Neuronal stem cell (in vitro differentiated cells): ENCODE data around the gene IGLL5.
"Not testable (repeated sequence)": the region's sequence is repeated elsewhere in the genome, so short reads cannot be mapped to it uniquely, and the experiment has no call there.

Source experiments
- DNase-seq: peaks from one replicate; pipeline ENCODE4 v3.0.0-alpha.2; 2013; ENCODE audit warnings: low spot score
- H2AFZ ChIP-seq: one replicate; pipeline ENCODE4 v1.6.1; 2013; ENCODE audit warnings: mild to moderate bottlenecking, low read length, inconsistent platforms
- H2AK5ac ChIP-seq: 2 replicates; pipeline ENCODE4 v1.6.1; 2013; ENCODE audit warnings: low read depth, mild to moderate bottlenecking, inconsistent platforms, low read length, moderate library complexity, mixed read lengths
- H2BK120ac ChIP-seq: 2 replicates; pipeline ENCODE4 v1.6.1; 2013; ENCODE audit warnings: low read depth, mild to moderate bottlenecking, inconsistent platforms, low read length, moderate library complexity, mixed read lengths
- H2BK12ac ChIP-seq: one replicate; pipeline ENCODE4 v1.6.1; 2013; ENCODE audit warnings: low read length, inconsistent platforms
- H2BK15ac ChIP-seq: 2 replicates; pipeline ENCODE4 v1.6.1; 2013; ENCODE audit warnings: mild to moderate bottlenecking, low read length, inconsistent platforms, mixed read lengths
- H2BK5ac ChIP-seq: one replicate; pipeline ENCODE4 v1.6.1; 2013; ENCODE audit warnings: inconsistent platforms, mild to moderate bottlenecking, low read length, moderate library complexity
- H3K14ac ChIP-seq: one replicate; pipeline ENCODE4 v1.6.1; 2013; ENCODE audit warnings: low read length, inconsistent platforms
- H3K18ac ChIP-seq: 2 replicates; pipeline ENCODE4 v1.6.1; 2013; ENCODE audit warnings: low read length, inconsistent platforms
- H3K23ac ChIP-seq: 2 replicates; pipeline ENCODE4 v1.6.1; 2013; ENCODE audit warnings: low read depth, mild to moderate bottlenecking, mixed read lengths, low read length, inconsistent platforms; ENCODE audit not compliant: poor library complexity
- H3K27ac ChIP-seq: replicated peaks from 3 replicates; pipeline ENCODE4 v1.5.1; 2013; ENCODE audit warnings: low read length, inconsistent platforms
- H3K27me3 ChIP-seq, 3 experiments: 2 replicates each; pipeline ENCODE4 v1.6.1; 2013; ENCODE audit warnings: low read length in 3 of 3, mild to moderate bottlenecking in 2 of 3, inconsistent platforms in 1 of 3, low read depth in 1 of 3, mixed read lengths in 1 of 3, moderate library complexity in 1 of 3; ENCODE audit not compliant: control insufficient read depth in 3 of 3, insufficient read depth in 3 of 3
- H3K36me3 ChIP-seq, 2 donors: replicated peaks in 1 of 2; 2 replicates each; pipeline ENCODE4 v1.6.1; 2013; ENCODE audit warnings: low read length in 2 of 2; ENCODE audit not compliant: control insufficient read depth in 2 of 2, insufficient read depth in 2 of 2
- H3K4ac ChIP-seq: 2 replicates; pipeline ENCODE4 v1.6.1; 2013; ENCODE audit warnings: inconsistent platforms, mild to moderate bottlenecking, low read length, moderate library complexity
- H3K4me1 ChIP-seq, 2 donors: 1 replicate in 1 of 2; 2 replicates in 1 of 2; pipeline ENCODE4 v1.6.1; 2013; ENCODE audit warnings: low read length in 2 of 2, low read depth in 1 of 2; ENCODE audit not compliant: control insufficient read depth in 2 of 2, insufficient read depth in 1 of 2
- H3K4me2 ChIP-seq: one replicate; pipeline ENCODE4 v1.6.1; 2013; ENCODE audit warnings: mild to moderate bottlenecking, low read length, inconsistent platforms; ENCODE audit not compliant: insufficient read depth, poor library complexity, severe bottlenecking
- H3K4me3 ChIP-seq, 2 donors: 2 replicates each; pipeline ENCODE4 v1.5.1; 2013; ENCODE audit warnings: low read length in 2 of 2, mild to moderate bottlenecking in 2 of 2, inconsistent platforms in 1 of 2, moderate library complexity in 1 of 2
- H3K79me1 ChIP-seq: one replicate; pipeline ENCODE4 v1.6.1; 2013; ENCODE audit warnings: low read depth, mild to moderate bottlenecking, inconsistent platforms, low read length, moderate library complexity
- H3K9ac ChIP-seq: one replicate; pipeline ENCODE4 v1.6.1; 2013; ENCODE audit warnings: mild to moderate bottlenecking, low read depth, low read length, inconsistent platforms; ENCODE audit not compliant: poor library complexity
- H3K9me3 ChIP-seq, 2 donors: replicated peaks in 1 of 2; 2 replicates each; pipeline versions ENCODE3 to v1.6.1; 2013; ENCODE audit warnings: low read length in 2 of 2, mild to moderate bottlenecking in 2 of 2, inconsistent platforms in 1 of 2, low read depth in 1 of 2, mixed read lengths in 1 of 2, moderate library complexity in 1 of 2; ENCODE audit not compliant: control insufficient read depth in 2 of 2, insufficient read depth in 1 of 2
- H4K8ac ChIP-seq: one replicate; pipeline ENCODE4 v1.6.1; 2013; ENCODE audit warnings: low read depth, mild to moderate bottlenecking, inconsistent platforms, low read length, moderate library complexity
- H4K91ac ChIP-seq: one replicate; pipeline ENCODE4 v1.6.1; 2013; ENCODE audit warnings: low read length, low read depth, mild to moderate bottlenecking, inconsistent platforms; ENCODE audit not compliant: poor library complexity
- WGBS, 2 donors: extraction: QIAGEN DNeasy Blood & Tissue Kit; methylation state at CpG; one replicate each; pipeline ENCODE4 v1.1.7; 2013; ENCODE audit warnings: missing lambda C conversion rate in 2 of 2, mixed read lengths in 1 of 2; ENCODE audit not compliant: insufficient read length in 2 of 2, insufficient replicate concordance in 1 of 2; ENCODE audit errors: extremely low coverage in 2 of 2; 5-methylcytosine and 5-hydroxymethylcytosine counted together

IGLL5 gene

DNA sequence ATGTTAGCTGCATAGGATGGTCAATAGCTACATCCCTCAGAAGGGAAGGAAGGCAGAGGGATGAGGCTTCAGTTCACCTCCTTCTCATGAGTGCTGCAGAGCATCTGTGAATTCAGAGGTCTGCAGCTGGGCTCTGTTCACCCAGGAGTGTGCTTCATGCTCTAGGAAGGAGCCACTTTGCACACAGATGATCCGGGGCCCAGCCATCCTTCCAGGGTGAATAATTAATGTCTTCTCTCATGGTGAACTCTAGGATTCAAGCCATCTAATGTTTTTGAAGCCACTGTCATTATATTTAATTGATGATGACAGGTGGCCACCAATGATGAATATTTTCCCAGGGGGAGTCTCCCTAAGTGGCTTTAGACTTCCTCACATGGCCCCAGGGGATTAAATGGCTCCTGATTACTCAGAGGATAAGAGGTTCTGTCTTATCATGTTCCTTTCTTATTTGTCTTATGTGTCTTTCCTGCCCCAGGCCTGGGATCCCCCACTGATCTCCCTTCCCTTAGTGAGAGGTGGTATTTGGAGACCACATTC lies 10.9 kb downstream of the IGLL5 start:
- H3K27ac ChIP-seq, H3K9ac ChIP-seq, H3K4ac ChIP-seq, H2BK120ac ChIP-seq, DNase-seq, H2AK5ac ChIP-seq, H3K36me3 ChIP-seq, H4K8ac ChIP-seq, H2BK15ac ChIP-seq, H3K18ac ChIP-seq, H3K14ac ChIP-seq, H4K91ac ChIP-seq, H2BK12ac ChIP-seq, H2AFZ ChIP-seq, H3K23ac ChIP-seq, H3K9me3 ChIP-seq, H3K4me3 ChIP-seq, H3K79me1 ChIP-seq, H2BK5ac ChIP-seq, H3K4me2 ChIP-seq, H3K4me1 ChIP-seq: not testable (repeated sequence)
- H3K27me3 ChIP-seq, result peaks cover 0 to 15% (median 2%) of the 10 kb centered on the region in 3 experiments
- WGBS, 2 donors, result no CpG with 5 or more reads among the region's 1 CpG

DNA sequence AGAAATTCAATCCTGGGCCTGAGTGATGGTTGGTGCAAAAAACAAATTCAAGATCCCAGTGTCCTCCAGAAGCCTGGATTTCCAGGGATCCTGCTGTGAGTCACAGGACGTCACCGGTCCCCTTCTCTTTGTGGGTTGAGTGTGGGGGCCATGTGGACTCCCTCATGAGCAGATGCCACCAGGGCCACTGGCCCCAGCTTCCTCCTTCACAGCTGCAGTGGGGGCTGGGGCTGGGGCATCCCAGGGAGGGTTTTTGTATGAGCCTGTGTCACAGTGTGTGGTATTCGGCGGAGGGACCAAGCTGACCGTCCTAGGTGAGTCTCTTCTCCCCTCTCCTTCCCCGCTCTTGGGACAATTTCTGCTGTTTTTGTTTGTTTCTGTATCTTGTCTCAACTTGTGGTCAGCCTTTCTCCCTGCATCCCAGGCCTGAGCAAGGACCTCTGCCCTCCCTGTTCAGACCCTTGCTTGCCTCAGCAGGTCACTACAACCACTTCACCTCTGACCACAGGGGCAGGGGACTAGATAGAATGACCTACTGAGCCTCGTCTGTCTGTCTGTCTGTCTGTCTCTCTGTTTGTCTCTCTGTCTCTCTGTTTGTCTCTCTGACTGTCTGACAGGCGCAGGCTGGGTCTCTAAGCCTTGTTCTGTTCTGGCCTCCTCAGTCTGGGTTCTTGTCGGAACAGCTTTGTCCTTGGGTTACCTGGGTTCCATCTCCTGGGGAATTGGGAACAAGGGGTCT lies 11.9 kb downstream of the IGLL5 start:
- H2BK15ac ChIP-seq, H3K27ac ChIP-seq, H3K4me3 ChIP-seq, H3K79me1 ChIP-seq, H3K36me3 ChIP-seq, H3K4me2 ChIP-seq, DNase-seq, H3K9ac ChIP-seq, H2AK5ac ChIP-seq, H4K8ac ChIP-seq, H2AFZ ChIP-seq, H4K91ac ChIP-seq, H3K4me1 ChIP-seq, H2BK12ac ChIP-seq, H3K18ac ChIP-seq, H3K23ac ChIP-seq, H3K4ac ChIP-seq, H2BK5ac ChIP-seq, H3K9me3 ChIP-seq, H2BK120ac ChIP-seq, H3K14ac ChIP-seq: not testable (repeated sequence)
- H3K27me3 ChIP-seq, result peaks cover 0 to 15% (median 2%) of the 10 kb centered on the region in 3 experiments
- WGBS, 2 donors, result no CpG with 5 or more reads among the region's 9 CpGs

DNA sequence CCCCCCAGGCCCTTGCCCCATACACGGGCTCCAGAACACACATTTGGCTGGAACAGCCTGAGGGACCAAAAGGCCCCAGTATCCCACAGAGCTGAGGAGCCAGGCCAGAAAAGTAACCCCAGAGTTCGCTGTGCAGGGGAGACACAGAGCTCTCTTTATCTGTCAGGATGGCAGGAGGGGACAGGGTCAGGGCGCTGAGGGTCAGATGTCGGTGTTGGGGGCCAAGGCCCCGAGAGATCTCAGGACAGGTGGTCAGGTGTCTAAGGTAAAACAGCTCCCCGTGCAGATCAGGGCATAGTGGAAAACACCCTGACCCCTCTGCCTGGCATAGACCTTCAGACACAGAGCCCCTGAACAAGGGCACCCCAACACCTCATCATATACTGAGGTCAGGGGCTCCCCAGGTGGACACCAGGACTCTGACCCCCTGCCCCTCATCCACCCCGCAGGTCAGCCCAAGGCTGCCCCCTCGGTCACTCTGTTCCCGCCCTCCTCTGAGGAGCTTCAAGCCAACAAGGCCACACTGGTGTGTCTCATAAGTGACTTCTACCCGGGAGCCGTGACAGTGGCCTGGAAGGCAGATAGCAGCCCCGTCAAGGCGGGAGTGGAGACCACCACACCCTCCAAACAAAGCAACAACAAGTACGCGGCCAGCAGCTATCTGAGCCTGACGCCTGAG lies 13.1 kb downstream of the IGLL5 start:
- H3K18ac ChIP-seq, H3K27ac ChIP-seq, H4K91ac ChIP-seq, H3K36me3 ChIP-seq, H3K4me1 ChIP-seq, H3K4me3 ChIP-seq, H2BK12ac ChIP-seq, H3K9ac ChIP-seq, H3K23ac ChIP-seq, H3K4ac ChIP-seq, DNase-seq, H3K4me2 ChIP-seq, H3K14ac ChIP-seq, H2AK5ac ChIP-seq, H2AFZ ChIP-seq, H3K9me3 ChIP-seq, H2BK5ac ChIP-seq, H3K79me1 ChIP-seq, H2BK120ac ChIP-seq, H2BK15ac ChIP-seq, H4K8ac ChIP-seq: not testable (repeated sequence)
- peaks cover 0 to 15% (median 2%) of the 10 kb centered on the region in 3 experiments for H3K27me3 ChIP-seq
- no CpG with 5 or more reads among the region's 16 CpGs for WGBS, 2 donors

DNA sequence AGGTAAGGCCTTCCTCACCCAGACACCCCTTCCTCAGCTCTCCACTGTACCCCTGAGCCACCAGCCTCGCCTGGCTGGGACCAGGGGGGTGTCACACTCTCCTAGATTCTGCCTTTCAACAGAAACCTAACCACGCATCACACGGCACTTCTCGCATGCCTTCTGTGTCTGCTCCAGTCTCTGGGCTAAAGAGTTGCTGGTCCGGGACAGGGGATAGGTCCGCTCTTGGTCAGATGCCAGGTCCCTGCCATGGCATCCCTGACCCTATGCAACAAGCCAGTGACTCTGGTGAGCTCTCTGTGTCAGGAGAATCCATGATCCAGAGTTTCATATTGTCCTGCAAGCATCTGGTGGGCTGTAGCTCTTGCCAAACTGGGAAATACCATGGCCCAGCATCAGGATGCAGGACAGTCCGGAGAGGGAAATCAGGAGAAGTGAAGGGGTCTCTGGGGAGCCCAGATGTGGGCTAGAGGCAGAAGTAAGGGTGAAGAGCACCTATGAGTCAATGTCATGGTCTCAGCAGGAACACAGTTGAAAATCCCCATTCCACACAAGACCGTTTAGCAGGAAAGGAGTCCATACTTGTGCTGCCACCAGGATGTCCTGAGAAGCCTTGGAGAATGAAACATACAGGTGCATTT lies 14.1 kb downstream of the IGLL5 start:
- H3K9ac ChIP-seq, result no peak overlapping the region
- no peak overlapping the region for H3K18ac ChIP-seq
- no peaks in the 10 kb centered on the region for H3K79me1 ChIP-seq
- H2BK12ac ChIP-seq, result no peak overlapping the region
- no peak overlapping the region for H3K14ac ChIP-seq
- peaks cover 0 to 10% (median 2%) of the 10 kb centered on the region in 3 experiments for H3K27me3 ChIP-seq
- H2BK5ac ChIP-seq, result no peak overlapping the region
- H2AFZ ChIP-seq, result no peak overlapping the region
- H2BK120ac ChIP-seq, result no peak overlapping the region
- no CpG with 5 or more reads among the region's 8 CpGs for WGBS, 2 donors
- H2BK15ac ChIP-seq, result no peak overlapping the region
- no peak overlapping the region for H3K4me3 ChIP-seq
- no peak overlapping the region for H3K4me2 ChIP-seq
- DNase-seq, result no peak
- no peak overlapping the region for H3K23ac ChIP-seq
- no peak overlapping the region for H2AK5ac ChIP-seq
- no peak overlapping the region for H4K91ac ChIP-seq
- no peaks in the 10 kb centered on the region for H3K9me3 ChIP-seq
- no peak overlapping the region for H3K27ac ChIP-seq
- H3K4ac ChIP-seq, result no peak overlapping the region
- no peaks in the 10 kb centered on the region for H3K4me1 ChIP-seq
- H3K36me3 ChIP-seq, result no peaks in the 10 kb centered on the region
- H4K8ac ChIP-seq, result no peak overlapping the region
